Epithelial cell of proximal tubule (primary cell): Measurements from ENCODE around the gene MAPKAPK2. TPM values are rescaled to one million over a fixed set of nuclear protein-coding genes. Genes with fewer than 3 reads are reported as not detected.
A peak's percentile ranks its signal among the peaks of the same experiment; 100 is the strongest.

Experiments
- DNase-seq: peaks from one replicate; pipeline ENCODE4 v3.0.0-alpha.2; 2011; ENCODE audit warnings: low read depth
- H3K4me3 ChIP-seq: 2 replicates; pipeline ENCODE4 v1.5.1; 2011; ENCODE audit warnings: low read depth, mild to moderate bottlenecking, low read length
- total RNA-seq: library from RNA; depleted of rRNA; stranded (reverse); fragments of >200 nt; gene quantifications from 2 replicates; pipeline ENCODE4 v1.2.3, GENCODE V29; 2015
- TF ChIP-seq, protein P1 (sequence below): conservative IDR thresholded peaks from 2 replicates; pipeline ENCODE4 v1.5.1; 2012; ENCODE audit warnings: low read depth, mild to moderate bottlenecking, low read length

The MAPKAPK2 gene
- total RNA-seq, 1 donor from 2014 or later = 45.5 TPM

DNA sequence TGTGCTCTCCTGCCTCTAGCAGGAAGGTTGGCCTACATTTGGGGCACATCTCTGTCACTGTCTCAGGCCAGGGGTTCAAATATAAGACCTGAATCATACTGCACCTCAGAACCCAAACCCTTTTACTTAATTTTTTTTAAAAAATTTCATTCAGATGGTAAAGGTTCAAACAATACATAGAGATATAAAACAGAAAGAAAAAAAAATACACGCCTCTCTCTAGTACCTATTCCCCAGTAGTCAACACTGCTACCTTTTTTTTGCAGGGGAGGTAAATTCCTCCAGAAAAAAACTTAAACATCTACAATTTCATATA, 32.9 kb downstream of the MAPKAPK2 start:
- TF ChIP-seq, protein P1, sequence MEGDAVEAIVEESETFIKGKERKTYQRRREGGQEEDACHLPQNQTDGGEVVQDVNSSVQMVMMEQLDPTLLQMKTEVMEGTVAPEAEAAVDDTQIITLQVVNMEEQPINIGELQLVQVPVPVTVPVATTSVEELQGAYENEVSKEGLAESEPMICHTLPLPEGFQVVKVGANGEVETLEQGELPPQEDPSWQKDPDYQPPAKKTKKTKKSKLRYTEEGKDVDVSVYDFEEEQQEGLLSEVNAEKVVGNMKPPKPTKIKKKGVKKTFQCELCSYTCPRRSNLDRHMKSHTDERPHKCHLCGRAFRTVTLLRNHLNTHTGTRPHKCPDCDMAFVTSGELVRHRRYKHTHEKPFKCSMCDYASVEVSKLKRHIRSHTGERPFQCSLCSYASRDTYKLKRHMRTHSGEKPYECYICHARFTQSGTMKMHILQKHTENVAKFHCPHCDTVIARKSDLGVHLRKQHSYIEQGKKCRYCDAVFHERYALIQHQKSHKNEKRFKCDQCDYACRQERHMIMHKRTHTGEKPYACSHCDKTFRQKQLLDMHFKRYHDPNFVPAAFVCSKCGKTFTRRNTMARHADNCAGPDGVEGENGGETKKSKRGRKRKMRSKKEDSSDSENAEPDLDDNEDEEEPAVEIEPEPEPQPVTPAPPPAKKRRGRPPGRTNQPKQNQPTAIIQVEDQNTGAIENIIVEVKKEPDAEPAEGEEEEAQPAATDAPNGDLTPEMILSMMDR = no peak
- no peak overlapping the region for H3K4me3 ChIP-seq
- no peak for DNase-seq

- no peak for DNase-seq
- H3K4me3 ChIP-seq = no peak overlapping the region
- TF ChIP-seq, protein P1 = no peak
These were observed 34.6 kb downstream of the MAPKAPK2 start for GRCh38 chr1:206719169-206719839.

DNA sequence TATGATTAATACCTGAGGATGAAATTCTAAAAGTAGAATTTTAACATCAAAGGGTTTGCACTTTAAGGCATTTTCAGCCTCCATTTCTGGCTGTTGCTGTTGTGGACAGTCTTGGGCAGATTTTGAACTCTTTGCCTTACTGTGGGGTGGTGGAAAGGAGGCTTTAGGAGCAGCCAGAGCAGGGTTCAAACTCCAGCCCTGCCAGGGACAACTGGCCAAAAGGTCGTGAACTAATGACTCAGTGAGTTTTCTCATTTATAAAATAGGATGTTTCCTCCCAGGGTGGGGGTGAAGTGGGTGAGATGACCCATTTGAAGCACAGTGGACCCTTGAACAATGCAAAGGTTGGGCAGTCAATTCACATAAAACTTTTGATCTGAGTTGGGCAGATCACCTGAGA, 36.7 kb downstream of the MAPKAPK2 start:
- no peak overlapping the region for H3K4me3 ChIP-seq
- DNase-seq = no peak
- TF ChIP-seq, protein P1 = no peak

- DNase-seq = no peak
- TF ChIP-seq, protein P1 = no peak
- H3K4me3 ChIP-seq = no peak overlapping the region
These were observed 38.2 kb downstream of the MAPKAPK2 start for GRCh38 chr1:206722751-206723461.

DNA sequence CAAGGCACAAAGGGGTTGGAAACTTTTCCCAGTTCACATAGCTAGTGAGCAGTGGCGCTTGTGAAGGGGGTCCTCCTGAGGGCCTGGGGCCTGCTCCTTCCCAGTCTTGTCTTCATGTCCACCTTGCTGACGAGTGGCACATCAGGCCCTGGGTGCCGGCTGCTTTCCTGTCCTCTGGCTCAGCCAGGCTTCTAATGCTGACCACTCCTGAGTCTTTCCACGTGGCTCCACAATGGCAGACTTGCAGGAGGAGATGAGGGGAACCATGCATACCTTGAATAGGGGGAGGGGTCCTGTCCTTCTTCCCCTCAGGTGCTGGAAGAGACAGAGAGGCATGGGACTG, 38.7 kb downstream of the MAPKAPK2 start:
- TF ChIP-seq, protein P1 = no peak
- no peak for DNase-seq
- H3K4me3 ChIP-seq = peak overlapping the region; percentile 22

DNA sequence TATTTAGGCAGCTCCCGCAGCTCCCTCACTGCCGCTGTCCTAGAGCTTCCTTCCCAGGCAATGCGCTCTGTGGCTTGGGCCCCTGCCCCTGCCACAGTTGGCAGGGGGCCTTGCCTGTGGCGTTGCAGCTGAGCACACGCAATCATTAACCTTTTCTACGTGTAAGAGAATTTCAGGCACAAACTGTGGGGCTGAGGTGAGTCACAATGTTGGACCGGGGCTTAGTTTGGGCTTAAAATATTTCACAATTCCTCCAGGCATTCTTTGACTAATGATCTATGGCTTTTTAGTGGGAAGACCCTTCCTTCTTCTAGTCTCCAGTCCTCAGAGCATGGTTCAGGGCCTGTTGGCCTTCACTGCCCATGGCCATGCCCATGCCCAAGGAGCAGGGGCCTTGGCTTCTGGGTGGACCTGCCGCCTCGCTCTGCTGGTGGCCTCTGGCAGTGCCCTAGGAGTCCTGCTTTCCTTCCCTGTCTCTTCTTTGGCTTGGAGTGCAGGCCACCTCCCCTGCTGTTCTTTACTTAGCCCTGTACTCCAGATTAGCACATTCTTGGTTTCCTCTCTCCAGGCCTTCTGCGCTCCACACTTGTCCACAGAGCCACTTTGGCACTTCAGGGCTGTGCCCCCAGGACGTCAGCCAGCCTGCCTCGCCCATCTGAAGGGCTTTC, 39.2 kb downstream of the MAPKAPK2 start:
- H3K4me3 ChIP-seq = peak overlapping the region; percentile 22
- TF ChIP-seq, protein P1 = peak; percentile 16
- peak; percentile 89 for DNase-seq
